Endometrium (tissue), 2 donors: Measurements from ENCODE around the gene SAMD4B.

ENCODE experiments used
- FAIRE-seq: peaks from 2 replicates; lab custom pipeline; 2012; peaks lifted over from hg19 to GRCh38; lab: Jason Lieb, UNC
- donor health status: control.
- donor health status: control.

Gene SAMD4B

DNA sequence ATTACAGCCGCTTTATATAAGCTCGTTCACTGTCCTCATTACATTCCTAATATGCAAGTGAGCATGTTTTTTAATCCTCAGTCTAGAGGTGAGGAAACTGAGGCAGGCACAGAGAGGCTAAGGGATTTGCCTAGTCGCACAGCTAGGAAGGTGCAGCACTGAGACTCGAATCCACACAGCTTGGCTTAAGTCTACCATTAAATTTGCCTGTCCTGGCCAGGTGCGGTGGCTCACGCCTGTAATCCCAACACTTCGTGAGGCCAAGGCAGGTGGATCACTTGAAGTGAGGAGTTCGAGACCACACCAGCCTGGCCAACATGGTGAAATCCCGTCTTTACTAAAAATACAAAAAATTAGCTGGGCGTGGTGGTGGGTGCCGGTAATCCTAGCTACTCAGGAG, 85.5 kb downstream of the SAMD4B start:
- FAIRE-seq = no peak

DNA sequence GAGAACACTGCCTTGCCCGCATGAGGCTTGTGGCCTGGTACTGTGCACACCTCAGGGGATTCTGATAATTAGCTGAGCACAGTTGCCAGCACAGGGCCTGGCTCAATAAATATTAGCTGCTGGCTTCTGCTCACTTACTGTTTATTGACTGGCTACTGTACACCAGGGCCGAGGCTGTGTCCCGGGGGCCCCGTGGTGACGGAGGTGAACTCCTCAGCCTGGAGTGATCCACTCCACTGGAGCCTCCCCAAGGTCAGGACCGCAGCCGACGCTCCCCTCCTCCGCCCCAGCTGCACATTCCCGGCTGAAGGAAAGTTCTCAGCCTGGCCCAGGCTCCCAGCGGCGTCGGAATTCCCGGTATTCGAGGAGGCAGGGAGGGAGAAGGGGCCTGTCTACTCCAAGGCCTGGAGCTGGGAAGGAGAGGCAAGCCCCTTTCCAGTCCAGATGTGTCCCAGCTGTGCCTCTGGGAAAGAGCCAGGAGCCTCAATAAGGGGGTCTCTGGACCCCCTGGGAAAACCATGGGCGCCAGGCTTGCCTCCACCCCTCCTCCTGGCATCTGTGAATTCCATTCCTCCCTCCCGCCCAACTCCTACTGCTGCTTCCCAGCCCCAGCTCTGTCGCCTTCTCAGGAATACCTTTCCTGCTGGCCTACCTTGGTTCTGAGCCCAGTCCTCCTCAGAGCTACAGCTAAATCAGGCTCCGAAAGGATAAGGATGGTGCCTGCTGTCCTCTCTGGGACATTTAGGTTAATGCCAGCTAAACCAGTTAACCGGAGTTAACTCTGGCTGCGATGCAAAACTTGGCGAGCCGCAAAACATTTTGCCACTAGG, 86.3 kb downstream of the SAMD4B start:
- peak; percentile 81 for FAIRE-seq

DNA sequence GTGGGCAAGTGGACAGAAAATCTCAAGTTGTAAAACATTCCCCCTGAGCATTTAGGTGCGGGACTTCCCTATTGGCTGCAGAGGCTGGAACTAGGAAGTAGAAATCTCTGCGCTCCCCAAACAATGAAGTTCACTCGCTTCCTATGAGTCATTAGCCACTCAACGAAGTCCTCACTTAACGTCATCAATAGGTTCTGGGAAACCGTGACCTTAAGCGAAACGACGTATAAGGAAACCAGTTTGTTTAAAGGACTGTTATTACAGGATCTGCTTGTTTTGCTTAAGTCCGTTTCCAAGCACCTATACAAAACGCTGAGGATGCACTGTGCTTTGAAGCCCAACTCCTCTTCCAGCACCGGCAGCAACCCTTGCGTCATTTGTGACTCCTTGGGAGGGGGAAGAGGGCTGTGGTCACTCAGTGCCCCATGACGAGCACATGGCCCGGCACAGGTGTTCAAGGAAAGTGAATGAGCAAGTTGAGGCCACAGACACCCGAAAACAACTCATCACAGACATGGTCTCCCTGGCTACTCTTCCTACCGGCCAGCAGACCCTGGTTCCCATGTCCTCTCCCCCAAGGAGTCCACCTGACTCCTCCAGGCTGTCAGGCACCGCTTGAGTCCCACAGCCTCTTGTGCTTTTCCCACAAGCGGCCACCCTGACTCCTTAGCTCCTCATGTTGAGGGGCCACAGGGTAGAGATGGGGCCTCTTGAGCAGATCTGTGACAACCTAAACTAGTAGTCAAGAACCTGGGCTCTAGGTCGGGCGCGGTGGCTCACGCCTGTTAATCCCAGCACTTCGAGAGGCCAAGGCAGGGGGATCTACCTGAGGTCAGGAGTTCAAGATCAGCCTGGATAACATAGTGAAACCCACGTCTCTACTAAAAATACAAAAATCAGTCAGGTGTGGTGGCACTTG, 88.7 kb downstream of the SAMD4B start:
- FAIRE-seq = no peak

DNA sequence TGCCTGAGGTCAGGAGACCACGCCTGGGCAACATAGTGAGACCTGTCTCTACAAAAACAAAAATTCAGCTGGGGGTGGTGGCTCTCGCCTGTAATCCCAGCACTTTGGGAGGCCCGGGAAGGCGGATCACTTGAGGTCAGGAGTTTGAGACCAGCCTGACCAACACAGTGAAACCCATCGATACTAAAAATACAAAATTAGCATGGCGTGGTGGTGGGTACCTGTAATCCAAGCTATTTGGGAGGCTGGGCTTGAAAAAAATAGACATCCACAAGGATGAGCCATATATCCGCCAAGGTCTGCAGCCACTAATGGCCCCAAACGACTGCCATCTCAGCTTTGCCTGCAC, 90.4 kb downstream of the SAMD4B start:
- no peak for FAIRE-seq

DNA sequence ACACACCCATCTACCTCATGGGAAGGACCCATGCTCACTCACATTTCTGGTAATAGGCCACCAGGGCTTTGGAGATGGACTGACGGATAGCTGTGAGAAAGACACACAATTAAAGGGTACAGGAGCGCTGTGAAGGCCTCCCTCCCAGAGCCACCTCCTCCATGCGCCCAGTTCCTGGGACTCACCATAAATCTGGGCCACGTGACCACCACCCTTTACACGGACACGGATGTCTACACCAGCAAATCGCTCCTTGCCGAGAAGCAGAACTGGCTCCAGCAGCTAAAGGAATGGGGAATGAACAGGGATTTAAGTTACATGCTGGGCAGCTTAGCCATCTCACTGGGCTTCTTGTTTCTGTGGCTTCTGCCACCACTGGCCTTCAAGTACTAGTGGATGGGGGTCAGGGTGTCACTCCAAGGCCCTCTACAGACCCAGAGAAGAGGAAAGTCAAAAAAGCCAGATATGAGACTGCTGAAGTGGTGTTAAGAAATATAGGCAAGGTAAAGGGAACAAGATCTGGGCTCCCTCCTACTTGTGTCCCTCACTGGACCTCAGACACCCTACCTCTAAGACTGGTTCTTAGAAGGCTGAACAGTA, 91.4 kb downstream of the SAMD4B start:
- no peak for FAIRE-seq

DNA sequence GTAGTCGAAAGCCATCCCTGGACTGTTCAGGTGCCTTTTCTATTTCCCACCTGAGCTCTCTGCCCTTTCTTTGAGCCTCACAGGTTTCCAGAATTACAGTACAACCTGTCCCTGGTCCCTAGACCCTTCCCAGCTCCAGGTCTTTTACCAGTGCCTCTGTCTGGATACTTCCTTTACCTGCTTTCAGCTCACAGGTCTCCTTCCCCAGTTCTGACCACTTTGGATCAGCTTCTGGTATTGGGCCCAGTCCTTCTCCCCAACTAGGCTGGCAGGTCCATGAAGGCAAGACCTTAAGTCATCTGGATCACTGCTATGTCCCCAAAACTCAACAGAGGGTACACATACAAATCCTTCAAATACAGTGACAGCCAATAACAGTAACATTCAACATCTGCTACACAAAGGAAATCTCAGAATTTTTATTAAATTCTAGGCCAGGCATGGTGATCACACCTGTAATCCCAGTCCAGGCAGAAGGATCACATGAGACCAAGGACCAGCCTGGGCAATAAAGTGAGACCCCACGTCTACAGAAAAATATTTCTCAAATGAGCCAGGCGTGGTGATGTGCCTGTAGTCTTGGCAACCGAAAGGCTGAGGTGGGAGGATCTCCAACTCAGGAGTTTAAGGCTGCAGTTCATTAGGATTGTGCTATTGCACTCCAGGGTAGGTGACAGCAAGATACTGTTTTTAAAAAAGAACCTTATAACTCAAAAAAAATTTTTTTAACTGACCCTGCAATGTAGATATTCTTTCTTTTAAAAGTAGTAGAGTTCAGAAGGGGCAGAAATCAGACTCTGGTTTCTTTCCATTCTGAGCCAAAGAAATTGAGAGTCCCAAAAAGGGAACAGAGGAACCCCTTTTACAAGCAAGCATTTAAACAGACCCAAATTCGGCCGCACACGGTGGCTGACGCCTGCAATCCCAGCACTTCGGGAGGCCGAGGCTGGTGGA, 92.2 kb downstream of the SAMD4B start:
- FAIRE-seq = no peak
